GM21367 (cell line): ENCODE data around the gene MSI2.

ENCODE experiments used
- ATAC-seq: cut with Tn5 transposase; IDR thresholded peaks from one replicate; pipeline ENCODE4 v1.9.1; 2021; ENCODE audit not compliant: unreplicated experiment

The MSI2 gene

DNA sequence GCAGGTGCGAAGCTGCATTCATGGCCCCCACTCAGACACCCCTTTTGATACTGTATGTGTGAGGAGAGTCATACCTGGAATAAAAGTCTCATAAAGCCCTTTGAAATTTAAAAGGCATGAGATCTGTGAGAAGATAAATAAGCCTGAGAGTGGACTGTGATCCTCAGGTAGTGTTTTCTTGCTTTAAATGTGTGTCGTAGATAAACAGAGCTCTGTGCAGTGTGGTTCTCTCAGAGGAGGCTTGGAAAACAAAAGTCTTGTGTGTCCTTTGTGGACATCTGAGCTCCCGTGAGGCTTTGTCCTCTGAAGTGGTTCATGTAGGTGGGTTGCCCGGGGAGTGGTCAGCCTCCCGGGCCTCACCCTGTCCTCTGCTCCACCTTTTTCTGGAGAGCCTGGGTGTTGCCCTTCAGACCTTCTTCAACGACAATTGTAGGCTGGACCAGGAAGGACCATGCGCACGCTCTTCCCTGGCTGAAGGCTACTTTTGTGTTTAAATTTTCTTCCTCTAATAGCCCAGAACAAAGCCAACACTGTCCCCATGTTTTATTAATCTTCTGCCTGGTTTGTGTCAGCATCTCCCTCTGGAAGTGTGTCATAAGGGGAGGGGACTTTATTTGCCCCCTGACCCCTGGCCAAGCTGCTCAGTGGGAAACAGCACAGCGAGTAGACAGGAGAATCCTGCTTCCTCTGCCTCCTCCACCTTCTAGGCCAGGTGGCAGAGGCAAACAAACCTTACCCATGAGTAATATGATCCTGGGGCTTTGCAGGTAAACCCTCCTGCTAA, 151.2 kb downstream of the MSI2 start:
- ATAC-seq: no peak

DNA sequence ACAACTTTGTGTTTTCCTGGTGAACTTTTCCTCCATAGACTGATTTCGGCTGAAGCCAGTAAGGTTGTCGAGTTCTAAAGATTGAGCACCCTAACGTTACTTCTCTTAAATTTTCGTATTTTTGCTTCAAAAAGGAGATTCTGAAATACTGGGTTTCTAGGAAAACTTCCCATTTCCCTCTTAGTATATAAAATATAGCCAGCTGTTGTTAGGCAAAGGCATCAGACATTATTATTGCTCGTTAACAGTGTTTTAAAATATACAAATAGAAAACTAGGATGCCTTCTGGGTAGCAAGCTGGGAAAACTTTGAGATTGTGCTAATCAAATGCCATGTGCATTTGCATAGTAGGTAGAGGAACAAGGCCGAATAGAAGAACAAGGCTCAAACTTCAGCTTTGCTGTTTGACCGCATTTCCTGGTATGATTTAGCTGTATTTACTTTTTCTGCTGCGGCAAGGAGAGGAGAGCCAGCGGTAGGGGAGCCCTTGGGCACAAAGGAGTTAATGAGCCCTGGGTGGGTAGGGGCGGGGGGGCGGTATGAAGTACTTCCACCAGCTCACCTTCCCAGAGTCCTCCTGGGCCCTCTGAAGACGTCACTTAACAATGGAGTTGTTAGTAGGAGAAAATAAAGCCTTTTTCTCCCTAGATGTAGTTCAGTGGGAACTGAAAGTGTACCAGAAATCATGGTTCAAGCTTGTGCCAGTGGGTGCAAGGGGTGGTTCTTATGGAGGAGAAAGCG, 151.9 kb downstream of the MSI2 start:
- peak; percentile 75 for ATAC-seq

DNA sequence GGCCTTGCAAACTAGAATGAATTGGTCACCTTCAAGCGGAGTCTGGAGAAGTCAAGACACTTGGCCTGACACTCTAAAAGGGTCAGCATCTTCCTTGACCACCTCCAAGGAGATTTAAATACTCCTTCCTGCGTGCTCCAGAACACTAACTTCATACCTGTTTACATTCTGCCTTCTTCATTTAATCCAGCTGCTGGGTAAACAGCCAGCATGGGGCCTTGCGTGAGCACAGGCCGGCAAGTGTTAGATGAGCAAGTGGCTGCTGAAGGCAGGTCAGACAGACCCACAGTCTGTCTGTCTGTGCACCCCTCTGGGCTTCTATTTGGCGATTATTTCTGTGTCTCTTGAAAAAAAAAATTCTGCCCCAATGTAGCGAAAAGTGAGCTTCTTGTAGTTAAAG, 153.8 kb downstream of the MSI2 start:
- no peak for ATAC-seq

DNA sequence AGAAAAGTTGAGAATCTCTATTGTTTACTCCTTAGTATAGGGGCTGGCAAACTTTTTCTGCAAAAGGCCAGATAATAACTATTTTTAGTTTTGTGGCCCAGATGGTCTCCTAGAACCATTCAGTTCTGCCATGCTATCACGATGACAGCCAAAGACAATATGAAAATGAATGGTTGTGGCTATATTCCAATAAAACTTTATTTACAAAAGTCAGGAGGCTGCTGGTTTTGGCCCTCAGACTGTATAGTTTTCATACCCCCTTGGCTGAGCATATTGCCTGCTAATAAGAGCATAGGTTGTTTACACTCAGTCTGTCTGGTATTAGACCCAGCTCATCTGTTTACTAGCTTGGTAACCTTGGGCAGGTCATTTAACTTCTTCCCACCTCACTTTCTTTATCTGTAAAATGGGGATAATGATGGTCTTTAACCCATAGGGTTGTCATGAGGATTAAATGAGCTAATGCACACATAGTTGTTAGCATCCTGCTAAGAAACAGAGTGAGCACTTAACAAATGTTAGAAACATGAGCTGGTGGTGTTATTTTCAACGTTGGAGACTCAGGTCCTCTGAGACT, 156.3 kb downstream of the MSI2 start:
- ATAC-seq: no peak

DNA sequence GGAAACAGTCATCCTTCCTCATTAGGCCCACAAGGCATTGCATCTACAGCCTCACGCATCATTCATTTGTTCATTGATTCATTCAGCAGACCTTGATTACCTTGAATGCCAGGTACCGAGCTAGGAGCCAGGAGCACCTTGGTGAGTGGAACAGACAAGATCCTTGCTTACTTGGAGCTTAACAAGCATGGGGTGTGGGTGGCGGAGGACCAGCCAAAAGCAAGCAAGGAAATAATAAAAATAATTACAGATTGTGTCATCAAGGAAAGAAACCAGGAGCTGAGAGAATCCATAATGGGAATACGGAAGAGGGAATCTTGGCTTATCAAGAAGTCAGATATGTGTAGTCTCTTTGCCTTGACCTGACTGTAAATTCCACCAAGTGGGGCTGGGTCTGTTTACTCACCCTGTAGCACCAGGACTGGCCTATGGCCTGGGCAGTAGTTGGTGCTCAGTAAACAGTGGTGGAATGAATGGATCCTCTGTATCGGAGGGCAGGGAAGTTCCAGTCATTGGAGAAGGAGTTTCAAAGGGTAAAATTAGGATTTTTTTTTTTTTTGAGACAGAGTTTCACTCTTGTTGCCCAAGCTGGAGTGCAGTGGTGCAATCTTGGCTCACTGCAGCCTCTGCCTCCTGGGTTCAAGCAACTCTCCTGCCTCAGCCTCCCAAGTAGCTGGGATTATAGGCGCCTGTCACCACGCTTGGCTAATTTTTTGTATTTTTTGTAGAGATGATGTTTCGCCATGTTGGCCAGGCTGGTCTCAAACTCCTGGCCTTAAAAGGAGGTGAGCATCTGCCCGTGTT, 157.7 kb downstream of the MSI2 start:
- no peak for ATAC-seq

DNA sequence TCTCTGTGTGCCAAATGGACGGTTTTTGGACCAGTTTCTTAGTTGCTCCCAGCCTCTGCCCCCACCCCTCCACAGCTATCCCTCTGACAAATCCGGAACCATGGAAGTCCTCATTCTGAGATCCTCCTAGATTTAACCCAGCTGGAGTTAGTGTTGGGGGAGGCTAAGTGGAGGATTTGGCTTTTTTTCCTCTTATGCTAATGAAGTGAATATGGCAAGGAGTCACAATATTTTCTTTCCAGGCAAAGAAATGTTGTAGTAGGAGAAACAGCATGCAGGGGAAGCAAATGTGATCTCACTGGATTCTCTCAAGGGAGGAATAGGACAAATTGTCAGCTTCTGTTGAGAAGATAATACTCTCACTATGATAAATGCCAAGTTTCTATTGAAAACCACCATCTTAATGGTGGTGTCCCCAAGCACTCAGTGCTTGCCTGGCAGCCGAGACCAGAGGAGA, 159.5 kb downstream of the MSI2 start:
- no peak for ATAC-seq

DNA sequence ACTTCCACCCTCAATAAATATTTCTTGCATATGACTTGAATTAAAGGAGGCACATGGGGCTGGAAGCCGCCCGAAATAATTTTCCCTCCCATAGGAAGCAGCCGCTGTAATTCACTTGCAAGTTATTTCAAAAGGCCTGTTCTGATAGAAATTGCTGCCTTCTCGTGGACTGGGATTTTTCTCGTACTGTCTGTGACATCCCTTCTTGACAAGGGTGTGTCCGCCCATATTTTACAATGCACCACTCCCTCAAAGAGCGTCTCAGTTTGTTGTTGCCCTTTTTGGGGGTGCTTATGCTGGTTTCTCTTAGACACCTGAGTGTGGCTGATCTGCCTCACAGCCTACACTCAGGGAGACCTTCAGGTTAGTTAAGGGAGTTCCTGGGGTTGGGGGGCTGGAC, 160.0 kb downstream of the MSI2 start:
- no peak for ATAC-seq

DNA sequence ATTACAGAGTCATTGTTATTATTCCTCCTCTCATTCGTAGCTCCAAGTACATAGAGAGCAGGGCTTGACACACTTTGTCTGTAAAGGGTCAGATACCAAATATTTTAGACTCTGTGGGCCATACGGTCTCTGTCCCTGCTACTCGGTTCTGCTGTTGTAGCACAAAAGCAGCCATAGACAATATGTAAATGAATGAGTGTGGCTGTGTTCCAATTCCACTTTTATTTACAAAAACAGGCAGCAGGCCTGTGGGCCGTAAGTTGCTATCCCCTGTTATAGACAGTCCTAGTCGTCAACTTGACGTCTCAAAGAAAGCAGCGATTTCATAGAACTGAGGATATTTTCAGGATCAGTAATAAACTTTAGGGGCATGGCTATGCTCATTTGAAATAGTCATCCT, 161.6 kb downstream of the MSI2 start:
- ATAC-seq: no peak

DNA sequence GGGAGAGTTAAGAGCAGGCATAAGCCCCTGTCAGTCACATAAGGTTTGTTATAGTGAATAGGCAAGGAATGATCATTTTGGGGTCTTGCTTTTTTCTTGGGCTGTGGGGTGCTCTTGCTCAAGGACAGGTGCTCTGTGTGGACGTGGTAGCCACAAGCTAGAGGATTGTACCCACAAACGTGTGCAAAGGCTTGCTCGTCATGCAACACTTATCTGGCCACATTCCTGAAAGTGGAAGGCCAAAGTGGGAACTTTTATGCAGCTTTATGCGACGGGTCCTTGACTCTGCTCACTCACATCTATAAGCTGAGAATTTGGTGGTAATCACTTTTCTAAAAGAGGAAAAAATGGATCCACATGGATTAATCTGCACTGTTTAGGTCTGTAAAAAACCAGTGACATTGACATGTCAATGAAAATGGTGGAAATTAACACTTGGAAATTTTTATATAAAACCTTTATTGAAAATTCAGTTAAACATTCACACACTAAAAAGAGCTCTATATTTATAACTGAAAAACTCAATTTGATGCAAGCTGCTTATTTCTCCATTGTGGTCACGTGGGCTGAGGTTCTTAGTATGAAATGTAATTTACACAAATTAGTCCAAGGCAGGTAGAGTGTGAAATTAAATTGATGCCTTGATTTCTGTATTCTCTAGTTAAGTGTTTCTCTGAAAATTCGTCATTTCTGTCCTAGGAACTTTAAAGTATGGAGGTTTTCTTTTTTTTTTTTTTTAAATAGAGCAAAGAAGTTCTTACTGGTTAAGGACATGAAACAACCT, 162.3 kb downstream of the MSI2 start:
- no peak for ATAC-seq

DNA sequence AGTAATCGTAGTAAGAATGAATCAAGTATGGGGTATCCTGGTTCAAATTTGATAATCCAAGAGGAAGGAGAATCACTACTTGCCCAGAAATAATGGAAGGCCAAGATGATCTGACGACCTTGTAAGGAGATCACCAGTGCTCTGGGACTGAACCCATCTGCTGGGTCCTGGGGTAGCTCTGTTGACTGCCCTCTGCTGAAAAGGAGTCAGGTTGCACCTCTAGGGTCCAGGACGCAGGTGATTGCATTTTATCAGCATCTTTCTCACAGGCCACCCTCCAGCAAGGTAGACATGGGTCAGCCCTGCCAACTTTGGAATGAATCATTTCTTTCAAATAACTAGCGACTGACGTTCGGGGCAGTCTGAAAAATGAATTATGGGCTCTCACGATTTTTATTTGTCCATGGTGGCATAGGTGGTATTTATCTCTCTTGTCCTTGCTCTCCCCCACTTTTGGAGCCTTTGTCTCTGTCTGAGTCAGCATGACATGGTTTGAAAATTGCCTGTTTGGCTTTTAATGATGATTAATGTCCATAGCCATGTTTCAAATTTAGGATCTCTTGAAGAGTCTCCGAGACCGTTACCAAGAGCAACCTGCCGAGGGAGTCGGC, 163.7 kb downstream of the MSI2 start:
- ATAC-seq: no peak

DNA sequence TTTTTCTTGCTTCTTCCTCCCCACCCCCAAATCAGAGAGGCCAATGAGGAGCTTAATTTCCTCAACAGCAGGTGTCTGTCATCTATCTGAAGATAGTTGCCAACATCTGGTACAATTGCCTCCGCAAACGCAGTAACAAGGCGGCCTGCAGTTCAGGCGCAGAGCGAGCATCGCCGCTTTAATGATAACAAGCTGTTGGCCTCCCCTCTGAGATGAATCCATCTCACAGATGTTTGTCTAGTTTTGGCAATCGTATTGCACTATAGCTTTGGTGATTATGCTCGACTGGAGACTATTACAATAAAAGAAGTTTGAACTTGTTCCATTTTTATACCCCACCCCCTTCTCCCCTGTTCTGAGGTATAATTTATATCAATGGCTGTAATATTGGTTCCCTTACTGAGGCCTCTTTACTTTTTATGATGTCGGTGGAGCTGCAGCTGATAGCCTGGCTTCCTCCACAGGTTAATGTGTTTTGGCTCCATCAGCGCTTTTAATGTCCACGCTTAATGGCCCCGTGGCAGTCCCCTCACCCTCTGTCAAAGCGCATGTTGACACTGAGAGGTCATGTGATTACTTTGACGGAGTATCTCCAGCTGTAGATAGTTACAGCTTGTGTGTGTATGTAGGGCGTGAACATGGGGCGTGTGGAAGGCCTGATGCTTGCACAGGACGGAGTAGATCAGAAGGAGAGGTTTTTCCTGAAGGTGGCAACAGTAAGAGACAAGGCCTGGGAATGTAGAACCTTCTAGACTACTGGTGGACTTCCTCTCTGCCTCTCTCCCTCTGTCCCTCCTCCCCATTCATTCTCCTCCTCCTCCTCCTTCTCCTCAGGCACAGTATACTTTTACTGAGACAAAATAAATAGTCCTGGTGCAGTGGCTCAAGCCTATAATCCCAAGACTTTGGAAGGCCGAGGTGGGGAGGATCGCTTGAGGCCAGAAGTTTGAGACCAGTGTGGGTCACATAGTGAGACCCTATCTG, 164.7 kb downstream of the MSI2 start:
- ATAC-seq: no peak

DNA sequence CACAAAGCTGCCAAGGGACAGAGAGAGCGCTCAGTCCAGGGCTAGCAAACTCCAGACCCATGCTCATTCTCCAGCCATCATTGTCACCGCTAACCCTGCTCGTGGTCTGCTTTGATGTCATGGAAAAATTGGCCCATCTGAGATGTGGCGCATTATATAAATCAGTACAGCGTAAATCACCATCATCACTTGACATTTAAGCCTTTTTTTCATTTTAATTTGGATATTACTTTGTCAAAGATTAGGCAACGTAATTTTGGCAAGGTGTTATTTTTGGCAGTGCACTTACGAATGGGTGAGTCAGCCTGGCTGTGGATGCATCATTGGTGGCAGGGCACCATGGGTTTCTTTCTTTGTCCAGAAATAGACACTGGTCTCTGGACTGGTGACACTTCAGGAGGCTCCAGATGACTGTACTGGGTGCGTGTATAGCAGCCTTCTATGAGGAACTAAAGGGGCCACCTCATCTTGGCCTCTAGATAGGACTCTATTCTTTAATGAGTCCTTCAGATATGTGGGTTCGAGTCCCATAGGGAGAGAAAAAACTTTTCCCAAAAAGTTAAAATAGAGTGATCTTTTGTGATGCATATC, 166.3 kb downstream of the MSI2 start:
- ATAC-seq: peak; percentile 61

DNA sequence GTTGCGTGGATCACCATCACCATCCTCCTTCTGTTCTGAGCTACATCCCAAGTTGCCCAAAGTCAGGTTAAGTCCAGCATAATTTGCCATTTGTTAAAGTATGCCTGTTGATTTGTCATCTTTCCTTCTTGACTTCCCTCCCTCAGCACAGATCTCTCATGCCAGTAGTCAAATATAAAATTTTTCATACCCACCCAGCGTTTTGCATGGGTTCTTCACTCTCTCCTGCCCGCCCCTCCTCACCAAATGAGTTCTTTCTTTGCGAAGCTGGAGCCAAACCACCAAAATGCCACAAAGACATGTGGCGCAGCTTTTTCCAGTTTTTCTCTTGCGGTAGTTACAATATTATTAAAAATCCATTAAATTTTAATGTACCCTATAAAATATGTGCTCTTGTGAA, 167.2 kb downstream of the MSI2 start:
- no peak for ATAC-seq

DNA sequence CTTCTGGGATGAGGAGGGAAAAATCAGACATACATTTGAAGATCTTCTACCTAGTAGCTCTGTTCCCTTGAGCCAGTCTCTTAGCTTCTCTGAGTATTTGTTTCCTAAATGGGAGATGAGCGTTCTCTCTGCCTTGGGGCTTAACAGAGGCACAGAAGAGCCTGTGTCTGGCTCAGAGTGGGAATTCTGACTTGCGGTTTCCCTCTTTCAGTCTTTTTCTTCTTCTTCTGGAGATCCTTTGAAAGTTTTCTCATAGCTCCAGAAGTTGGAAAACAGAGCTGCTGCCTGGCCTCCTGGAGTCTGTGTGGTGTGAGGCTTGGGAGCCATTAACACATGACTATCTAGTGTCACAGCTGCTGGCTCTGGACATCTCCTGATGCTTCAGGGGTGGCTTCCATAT, 167.9 kb downstream of the MSI2 start:
- ATAC-seq: no peak

DNA sequence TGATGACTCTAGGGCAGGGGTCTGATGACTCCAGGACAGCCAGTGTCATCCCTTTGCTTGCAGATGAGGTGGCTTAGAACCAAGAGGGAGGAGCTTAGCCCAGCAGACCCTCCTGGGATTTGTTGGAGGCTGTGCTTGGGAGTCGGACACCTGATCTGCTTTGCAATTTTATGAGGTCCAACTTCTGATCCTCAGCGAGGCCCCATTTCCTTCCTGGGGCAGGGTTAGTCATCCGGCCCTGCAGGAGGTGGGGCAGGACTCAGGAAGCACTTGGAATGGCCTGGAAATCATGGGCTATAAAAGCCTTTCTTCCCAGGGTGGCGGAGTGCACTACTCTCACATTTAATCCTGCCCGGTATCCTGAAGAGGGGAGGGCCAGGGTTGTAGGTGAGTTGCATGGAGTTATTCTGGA, 168.5 kb downstream of the MSI2 start:
- ATAC-seq: no peak

DNA sequence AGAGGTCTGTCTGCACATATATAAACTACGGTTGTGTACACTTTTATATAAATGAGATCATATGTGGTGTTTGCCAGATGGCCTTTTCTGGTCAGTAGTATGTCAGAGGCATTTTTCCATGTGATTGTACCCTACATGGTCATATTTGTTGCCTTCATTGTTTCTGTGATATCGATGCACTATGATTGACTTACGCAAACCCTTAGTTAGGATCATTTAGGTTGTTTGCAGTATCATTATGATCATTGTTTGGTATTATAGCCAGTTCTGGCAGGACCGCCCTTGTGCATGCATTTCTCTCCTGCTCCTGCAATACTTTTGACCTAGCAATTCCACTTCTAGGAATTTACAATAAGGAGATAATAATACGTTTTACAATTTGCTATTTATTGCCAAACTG, 169.1 kb downstream of the MSI2 start:
- no peak for ATAC-seq

DNA sequence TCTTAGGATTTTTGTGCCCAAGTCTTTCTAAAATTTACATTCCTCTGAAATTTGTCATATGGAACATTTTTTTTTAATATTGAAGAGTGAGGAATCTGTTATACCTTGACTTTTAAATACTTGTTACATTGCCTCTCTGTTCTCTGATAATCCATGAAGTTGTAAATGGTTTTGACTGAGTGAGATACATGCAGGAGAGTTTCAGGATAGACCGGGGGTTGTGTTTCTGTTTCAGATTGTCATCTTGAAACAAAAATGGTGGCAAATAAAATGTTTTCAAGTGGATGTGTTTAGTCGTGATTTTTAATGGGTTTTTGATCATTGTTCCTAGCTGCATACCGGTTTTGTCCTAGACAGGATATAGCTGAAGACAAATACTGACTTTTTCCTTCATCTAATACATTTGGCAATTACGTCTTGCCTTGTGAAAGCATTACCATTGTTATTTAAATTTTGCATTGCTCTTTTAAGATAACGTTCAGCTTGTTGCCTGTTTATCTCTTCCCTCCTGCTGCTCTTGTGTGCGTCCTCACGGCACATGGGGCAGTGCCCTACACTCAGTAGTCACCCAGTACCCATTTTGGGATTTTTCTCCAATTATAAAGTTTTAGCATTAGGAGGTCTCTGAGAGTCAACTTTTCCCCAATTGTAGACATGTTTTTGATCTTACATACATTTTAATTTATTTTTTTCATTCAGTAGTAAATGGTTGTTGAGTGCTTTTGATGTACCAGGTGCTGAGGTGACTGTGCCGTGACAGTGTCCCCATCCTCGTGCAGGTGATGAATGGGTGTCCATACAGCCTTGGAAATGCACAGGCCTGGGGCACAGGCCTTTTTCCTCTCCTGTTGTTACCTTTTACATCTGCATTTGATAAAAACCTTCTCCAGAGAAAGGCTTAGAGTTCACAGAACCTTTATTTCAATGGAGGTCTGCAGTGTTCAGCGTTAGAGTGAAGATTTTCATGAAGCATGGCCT, 169.9 kb downstream of the MSI2 start:
- no peak for ATAC-seq
